Measurements from ENCODE around the gene VSTM5.

DNA sequence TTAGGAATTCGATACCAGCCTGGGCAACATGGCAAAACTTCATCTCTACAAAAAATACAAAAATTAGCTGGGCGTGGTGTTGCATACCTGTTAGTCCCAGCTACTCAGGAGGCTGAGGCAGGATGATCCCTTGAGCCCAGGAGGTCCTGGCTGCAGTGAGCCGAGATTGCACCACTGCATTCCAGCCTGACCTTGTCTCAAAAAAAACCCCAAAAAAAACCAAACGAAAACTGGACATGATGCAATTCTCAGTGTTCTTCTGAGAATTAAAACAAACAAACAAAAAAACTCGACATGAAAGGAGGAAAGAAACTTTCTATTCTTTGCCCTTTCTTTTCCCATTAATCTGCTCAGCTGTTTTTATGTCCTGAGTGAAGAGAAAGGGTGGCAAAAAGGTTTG, 58.9 kb downstream of the VSTM5 start:
- TF ChIP-seq ZNF274 (IDR thresholded peaks at IDR 0.05; ENCODE audit: low read depth, low read length) (no peak), YY1 (IDR thresholded peaks at IDR 0.05; ENCODE audit: insufficient read depth, insufficient read length) (no peak)
